GM21576 (cell line): ENCODE data around the gene PKM.

Experiments used
- ATAC-seq: cut with Tn5 transposase; IDR thresholded peaks from one replicate; pipeline ENCODE4 v1.9.1; 2021; ENCODE audit warnings: mild to moderate bottlenecking, moderate library complexity; ENCODE audit not compliant: unreplicated experiment

Gene PKM

GRCh38 chr15:72236381-72237003, 5.5 kb upstream of the PKM start:
- ATAC-seq: no peak

GRCh38 chr15:72235298-72235697, 4.3 kb upstream of the PKM start:
- ATAC-seq: no peak

GRCh38 chr15:72233769-72234168, 2.8 kb upstream of the PKM start:
- no peak for ATAC-seq

- ATAC-seq: peak; percentile 0
Measured at GRCh38 chr15:72231833-72232478, 966 bp upstream of the PKM start.

- ATAC-seq: no peak
Measured at GRCh38 chr15:72230197-72231065, 559 bp downstream of the PKM start.

- ATAC-seq: no peak
Measured at GRCh38 chr15:72229947-72230196, 1.1 kb downstream of the PKM start.

GRCh38 chr15:72229076-72229946, 1.7 kb downstream of the PKM start:
- no peak for ATAC-seq

GRCh38 chr15:72227720-72228119, 3.3 kb downstream of the PKM start:
- no peak for ATAC-seq

- no peak for ATAC-seq
Measured at GRCh38 chr15:72227192-72227586, 3.8 kb downstream of the PKM start.

GRCh38 chr15:72223278-72223677, 7.7 kb downstream of the PKM start:
- ATAC-seq: no peak

GRCh38 chr15:72222393-72222792, 8.6 kb downstream of the PKM start:
- ATAC-seq: no peak

- ATAC-seq: no peak
Measured at GRCh38 chr15:72220687-72221086, 10.3 kb downstream of the PKM start.

- ATAC-seq: no peak
Measured at GRCh38 chr15:72217216-72217615, 13.8 kb downstream of the PKM start.

- ATAC-seq: no peak
Measured at GRCh38 chr15:72216079-72216478, 14.9 kb downstream of the PKM start.

- no peak for ATAC-seq
Measured at GRCh38 chr15:72207558-72208085, 23.4 kb downstream of the PKM start.

GRCh38 chr15:72206677-72207000, 24.4 kb downstream of the PKM start:
- no peak for ATAC-seq

- no peak for ATAC-seq
Measured at GRCh38 chr15:72205896-72206676, 24.9 kb downstream of the PKM start.

- ATAC-seq: no peak
Measured at GRCh38 chr15:72205273-72205672, 25.7 kb downstream of the PKM start.

GRCh38 chr15:72203507-72203837, 27.5 kb downstream of the PKM start:
- no peak for ATAC-seq

GRCh38 chr15:72202801-72203506, 28.0 kb downstream of the PKM start:
- ATAC-seq: no peak
